Measurements from ENCODE around the gene FRAT2.
"Not testable (repeated sequence)": the region's sequence is repeated elsewhere in the genome, so short reads cannot be mapped to it uniquely, and the experiment has no call there.

The FRAT2 gene

GRCh38 chr10:97298223-97298571 lies 36.3 kb downstream of the FRAT2 start:
- no peak overlapping the region for H3K4me3 ChIP-seq (ENCODE audit: insufficient read length, low read depth)
- TF ChIP-seq YY1 (IDR thresholded peaks at IDR 0.05; ENCODE audit: insufficient read depth, insufficient read length) (no peak), SUZ12 (IDR thresholded peaks at IDR 0.05; ENCODE audit: extremely low read depth, insufficient read depth, insufficient read length) (no peak), ZNF274 (IDR thresholded peaks at IDR 0.05; ENCODE audit: low read depth, low read length) (no peak)
- H3K9me3 ChIP-seq (ENCODE audit: insufficient read depth, low read length) = no peaks in the 10 kb centered on the region
- no peak overlapping the region for H3K9ac ChIP-seq (ENCODE audit: insufficient read length, low read depth)
- H3K4me1 ChIP-seq (ENCODE audit: insufficient read depth, insufficient read length) = no peaks in the 10 kb centered on the region
- H3K27me3 ChIP-seq (ENCODE audit: insufficient read depth, insufficient read length) = no peaks in the 10 kb centered on the region
- no peak for DNase-seq (ENCODE audit: low read depth, low spot score)
- H3K36me3 ChIP-seq (ENCODE audit: insufficient read depth, insufficient read length, low read length) = no peaks in the 10 kb centered on the region

GRCh38 chr10:97297556-97298222 lies 36.8 kb downstream of the FRAT2 start:
- DNase-seq (ENCODE audit: low read depth, low spot score) = no peak
- Histone ChIP-seq H3K36me3 (ENCODE audit: insufficient read depth, insufficient read length, low read length) (no peaks in the 10 kb centered on the region), H3K27me3 (ENCODE audit: insufficient read depth, insufficient read length) (no peaks in the 10 kb centered on the region), H3K9me3 (ENCODE audit: insufficient read depth, low read length) (no peaks in the 10 kb centered on the region), H3K4me1 (ENCODE audit: insufficient read depth, insufficient read length) (no peaks in the 10 kb centered on the region), H3K9ac (ENCODE audit: insufficient read length, low read depth) (no peak overlapping the region), H3K4me3 (ENCODE audit: insufficient read length, low read depth) (no peak overlapping the region)
- TF ChIP-seq SUZ12 (IDR thresholded peaks at IDR 0.05; ENCODE audit: extremely low read depth, insufficient read depth, insufficient read length) (no peak), ZNF274 (IDR thresholded peaks at IDR 0.05; ENCODE audit: low read depth, low read length) (no peak), YY1 (IDR thresholded peaks at IDR 0.05; ENCODE audit: insufficient read depth, insufficient read length) (no peak)

- Histone ChIP-seq H3K4me1 (ENCODE audit: insufficient read depth, insufficient read length) (no peaks in the 10 kb centered on the region), H3K9me3 (ENCODE audit: insufficient read depth, low read length) (no peaks in the 10 kb centered on the region), H3K27me3 (ENCODE audit: insufficient read depth, insufficient read length) (no peaks in the 10 kb centered on the region), H3K4me3 (ENCODE audit: insufficient read length, low read depth) (no peak overlapping the region), H3K9ac (ENCODE audit: insufficient read length, low read depth) (no peak overlapping the region), H3K36me3 (ENCODE audit: insufficient read depth, insufficient read length, low read length) (peaks cover 5% of the 10 kb centered on the region)
- no peak for DNase-seq (ENCODE audit: low read depth, low spot score)
- TF ChIP-seq ZNF274 (IDR thresholded peaks at IDR 0.05; ENCODE audit: low read depth, low read length) (no peak), SUZ12 (IDR thresholded peaks at IDR 0.05; ENCODE audit: extremely low read depth, insufficient read depth, insufficient read length) (no peak), YY1 (IDR thresholded peaks at IDR 0.05; ENCODE audit: insufficient read depth, insufficient read length) (no peak)
Observed at GRCh38 chr10:97292862-97293198, 41.7 kb downstream of the FRAT2 start.

DNA sequence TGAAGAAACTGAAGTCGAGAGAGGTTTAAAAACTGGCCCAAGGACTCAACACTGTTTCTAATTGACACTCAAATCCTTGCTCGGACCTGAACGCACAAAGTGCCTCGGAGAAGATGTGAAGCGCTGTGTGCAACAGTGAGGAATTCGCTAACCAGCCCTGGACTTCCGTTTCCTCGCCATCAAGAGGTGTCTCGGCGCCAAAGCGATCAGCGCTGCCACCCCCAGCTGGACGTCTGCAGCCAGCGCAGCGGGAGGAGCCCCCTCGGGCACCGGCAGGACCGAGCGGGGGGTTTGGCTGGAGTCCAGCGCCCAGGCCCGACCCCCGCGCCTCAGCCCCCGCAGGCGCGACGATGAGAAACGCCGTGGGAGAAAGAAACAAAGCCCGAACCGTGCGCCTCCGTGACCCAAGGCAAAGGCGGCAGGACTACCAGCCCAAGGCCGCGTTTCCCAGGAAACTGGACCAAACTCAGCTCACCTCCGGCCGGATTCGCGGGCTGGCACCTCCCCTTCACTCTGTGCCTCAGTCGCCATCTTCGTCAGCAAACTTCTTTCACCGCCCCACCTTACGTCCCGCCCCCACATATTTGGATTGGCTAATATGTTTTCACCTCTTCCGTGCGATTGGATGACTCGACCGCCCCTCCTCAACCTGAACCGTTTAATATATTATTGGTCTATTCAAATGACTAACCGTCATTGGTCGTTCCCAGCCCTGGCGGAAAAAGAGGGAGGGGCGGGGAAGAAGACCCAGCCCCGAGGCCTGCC lies 42.2 kb downstream of the FRAT2 start, which contains the start of gene ARHGAP19:
Gene ARHGAP19, minus strand, starts transcription at position 541 of the 765 bp plus-strand sequence. Its CDS starts 10 bp downstream, at position 531.
- Histone ChIP-seq H3K4me1 (ENCODE audit: insufficient read depth, insufficient read length) (no peaks in the 10 kb centered on the region), H3K9me3 (ENCODE audit: insufficient read depth, low read length) (no peaks in the 10 kb centered on the region), H3K4me3 (ENCODE audit: insufficient read length, low read depth) (peak within 1 kb of the TSS; percentile 63), H3K9ac (ENCODE audit: insufficient read length, low read depth) (peak within 1 kb of the TSS; percentile 88), H3K36me3 (ENCODE audit: insufficient read depth, insufficient read length, low read length) (peaks cover 8% of the 10 kb centered on the region), H3K27me3 (ENCODE audit: insufficient read depth, insufficient read length) (no peaks in the 10 kb centered on the region)
- TF ChIP-seq ZNF274 (IDR thresholded peaks at IDR 0.05; ENCODE audit: low read depth, low read length) (no peak), YY1 (IDR thresholded peaks at IDR 0.05; ENCODE audit: insufficient read depth, insufficient read length) (peak; percentile 52)
- DNase-seq (ENCODE audit: low read depth, low spot score) = peak; percentile 91

DNA sequence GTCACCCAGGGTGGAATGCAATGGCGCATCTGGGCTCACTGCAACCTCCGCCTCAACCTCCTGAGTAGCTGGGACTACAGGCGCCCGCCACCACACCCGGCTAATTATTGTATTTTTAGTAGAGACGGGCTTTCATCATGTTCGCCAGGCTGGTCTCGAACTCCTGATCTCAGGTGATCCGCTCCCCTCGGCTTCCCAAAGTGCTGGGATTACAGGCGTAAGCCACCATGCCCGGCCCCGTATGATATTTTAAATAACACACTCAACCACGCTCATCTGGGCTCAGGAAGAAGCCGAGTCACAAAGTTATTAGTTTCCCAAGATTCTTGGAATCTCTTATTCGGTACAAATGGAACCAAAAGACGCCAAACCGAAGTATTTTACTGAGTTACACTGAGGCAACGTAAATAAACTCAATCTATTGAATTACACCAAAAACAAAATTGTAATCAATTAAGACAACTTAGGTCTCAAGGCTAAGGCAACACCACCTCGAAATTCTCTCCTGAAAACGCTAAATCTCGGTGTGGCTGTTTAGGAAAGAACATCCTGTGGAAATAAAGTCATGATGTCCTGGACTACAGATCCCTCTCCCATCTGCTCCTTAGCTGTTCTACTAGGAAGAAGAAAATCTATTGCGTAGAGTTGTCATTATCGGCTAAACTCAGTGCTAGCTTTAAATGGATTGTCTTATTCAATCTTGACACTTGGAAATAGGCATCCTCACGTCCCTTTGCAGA lies 43.0 kb downstream of the FRAT2 start:
- TF ChIP-seq SUZ12 (IDR thresholded peaks at IDR 0.05; ENCODE audit: extremely low read depth, insufficient read depth, insufficient read length) = no peak
- TF ChIP-seq ZNF274 (IDR thresholded peaks at IDR 0.05; ENCODE audit: low read depth, low read length) = no peak
- TF ChIP-seq YY1 (IDR thresholded peaks at IDR 0.05; ENCODE audit: insufficient read depth, insufficient read length) = no peak
- Histone ChIP-seq H3K27me3 (ENCODE audit: insufficient read depth, insufficient read length) (no peaks in the 10 kb centered on the region), H3K9ac (ENCODE audit: insufficient read length, low read depth) (peak overlapping the region; percentile 88), H3K4me3 (ENCODE audit: insufficient read length, low read depth) (peak overlapping the region; percentile 63), H3K9me3 (ENCODE audit: insufficient read depth, low read length) (no peaks in the 10 kb centered on the region), H3K36me3 (ENCODE audit: insufficient read depth, insufficient read length, low read length) (peaks cover 12% of the 10 kb centered on the region), H3K4me1 (ENCODE audit: insufficient read depth, insufficient read length) (no peaks in the 10 kb centered on the region)
- no peak for DNase-seq (ENCODE audit: low read depth, low spot score)

- DNase-seq (ENCODE audit: low read depth, low spot score); H3K9ac ChIP-seq (ENCODE audit: insufficient read length, low read depth); H3K27me3 ChIP-seq (ENCODE audit: insufficient read depth, insufficient read length); H3K4me1 ChIP-seq (ENCODE audit: insufficient read depth, insufficient read length); H3K9me3 ChIP-seq (ENCODE audit: insufficient read depth, low read length): not testable (repeated sequence)
- Histone ChIP-seq H3K36me3 (ENCODE audit: insufficient read depth, insufficient read length, low read length) (peaks cover 12% of the 10 kb centered on the region), H3K4me3 (ENCODE audit: insufficient read length, low read depth) (peak overlapping the region; percentile 63)
Observed at GRCh38 chr10:97290576-97291356, 43.8 kb downstream of the FRAT2 start.

DNA sequence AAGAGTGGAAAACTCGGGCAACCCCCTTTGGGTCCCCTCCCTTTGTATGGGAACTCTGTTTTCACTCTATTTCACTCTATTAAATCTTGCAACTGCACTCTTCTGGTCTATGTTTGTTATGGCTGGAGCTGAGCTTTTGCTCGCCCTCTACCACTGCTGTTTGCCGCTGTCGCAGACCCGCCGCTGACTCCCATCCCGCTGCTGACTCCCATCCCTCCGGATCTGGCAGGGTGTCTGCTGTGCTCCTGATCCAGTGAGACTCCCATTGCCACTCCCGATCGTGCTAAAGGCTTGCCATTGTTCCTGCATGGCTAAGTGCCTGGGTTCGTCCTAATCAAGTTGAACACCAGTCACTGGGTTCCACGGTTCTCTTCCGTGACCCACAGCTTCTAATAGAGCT lies 44.5 kb downstream of the FRAT2 start:
- not testable (repeated sequence) for H3K4me1 ChIP-seq (ENCODE audit: insufficient read depth, insufficient read length); DNase-seq (ENCODE audit: low read depth, low spot score); H3K4me3 ChIP-seq (ENCODE audit: insufficient read length, low read depth); H3K9ac ChIP-seq (ENCODE audit: insufficient read length, low read depth); H3K27me3 ChIP-seq (ENCODE audit: insufficient read depth, insufficient read length); H3K9me3 ChIP-seq (ENCODE audit: insufficient read depth, low read length)
- H3K36me3 ChIP-seq (ENCODE audit: insufficient read depth, insufficient read length, low read length) = peaks cover 12% of the 10 kb centered on the region
